Sigmoid colon (tissue), 7 donors: ENCODE results near the gene MLPH. TPM values are rescaled to one million over a fixed set of nuclear protein-coding genes. Genes with fewer than 3 reads are reported as not detected.

ENCODE experiments used
- DNase-seq: peaks from one replicate; pipeline ENCODE4 v3.0.0-alpha.2; 2019
- H3K27ac ChIP-seq, 4 donors: fragments of 200-600 bp; sonication (generic); one replicate each; pipeline ENCODE4 v1.5.1; 2016 to 2019; ENCODE audit warnings: mild to moderate bottlenecking in 1 of 4
- H3K27me3 ChIP-seq, 3 donors: fragments of 200-600 bp; sonication (generic); one replicate each; pipeline ENCODE4 v1.5.1; 2019; ENCODE audit warnings: mild to moderate bottlenecking in 1 of 3
- H3K36me3 ChIP-seq, 4 donors: fragments of 200-600 bp; sonication (generic); one replicate each; pipeline ENCODE4 v1.5.1; 2016 to 2019
- H3K4me1 ChIP-seq, 4 donors: fragments of 200-600 bp; sonication (generic); one replicate each; pipeline ENCODE4 v1.5.1; 2017 to 2019
- H3K4me3 ChIP-seq, 4 donors: fragments of 200-600 bp; sonication (generic); one replicate each; pipeline ENCODE4 v1.5.1; 2017 to 2019; ENCODE audit warnings: mild to moderate bottlenecking in 2 of 4, moderate library complexity in 1 of 4
- H3K9me3 ChIP-seq, 4 donors: fragments of 200-600 bp in 3 of 4; sonication (generic) in 3 of 4; one replicate each; pipeline versions ENCODE4 v1.5.1 to v1.6.1; 2013 to 2019
- CTCF ChIP-seq, 4 experiments: fragments of 450-650 bp in 3 of 4; fragments of 200-600 bp in 1 of 4; IDR thresholded peaks; one replicate each; pipeline ENCODE4 v1.5.1; 2016 to 2019; ENCODE audit warnings: antibody characterized with exemption in 4 of 4, mild to moderate bottlenecking in 3 of 4, moderate library complexity in 2 of 4
- EP300 ChIP-seq, 4 donors: sonication (generic); formaldehyde crosslinking; IDR thresholded peaks; one replicate each; pipeline ENCODE4 v1.6.1; 2017; ENCODE audit warnings: antibody characterized with exemption in 4 of 4
- POLR2A ChIP-seq, 2 donors: fragments of 450-650 bp; IDR thresholded peaks; one replicate each; pipeline ENCODE4 v1.6.1; 2016; ENCODE audit warnings: antibody characterized with exemption in 2 of 2, mild to moderate bottlenecking in 2 of 2, moderate library complexity in 2 of 2
- POLR2AphosphoS5 ChIP-seq, 4 donors: sonication (generic); formaldehyde crosslinking; IDR thresholded peaks; one replicate each; pipeline ENCODE4 v1.6.1; 2017; ENCODE audit warnings: antibody characterized with exemption in 4 of 4
- WGBS, 2 donors: extraction: QIAGEN DNeasy Blood & Tissue Kit; methylation state at CpG; one replicate each; pipeline ENCODE4 v1.1.7; 2013; 5-methylcytosine and 5-hydroxymethylcytosine counted together
- intact Hi-C: fragments of 100-400 bp; cut with DNase I; formaldehyde crosslinking; loops from one replicate; pipeline ENCODE4 v1.15.1; 2023
- polyA plus RNA-seq, 3 donors: library from polyadenylated mRNA; stranded (reverse); fragments of 200-250 nt; gene quantifications; one replicate each; pipeline ENCODE4 v1.2.3, GENCODE V29; 2013
- total RNA-seq, 4 donors: library from RNA; depleted of rRNA; stranded (reverse); fragments of >200 nt; gene quantifications; one replicate each; pipeline ENCODE4 v1.1.0, GENCODE V29; 2016
- donor health status: healthy with polysubstance abuse.
- donor health status: Bipolar disorder and iron deficiency.
- donor health status: healthy.

MLPH gene
- total and polyA plus RNA-seq, 7 donors = 1.8 to 79.3 (median 21.9) TPM

GRCh38 chr2:237601453-237602116 lies 114.5 kb downstream of the MLPH start:
- Histone ChIP-seq H3K4me3 (no peak overlapping the region), H3K9me3 (no peaks in the 10 kb centered on the region), H3K4me1 (peaks cover 0 to 21% (median 17%) of the 10 kb centered on the region in 4 donors), H3K36me3 (no peaks in the 10 kb centered on the region), H3K27ac (peak overlapping the region in 1 of 4 donors; percentile 81), H3K27me3 (no peaks in the 10 kb centered on the region)
- no peak for DNase-seq
- 92 to 93% methylated on average over 14 of the region's 14 CpGs for WGBS, 2 donors
- intact Hi-C loops = loop anchor here (5.0 kb wide), 1 partner anchor 146 kb away; no protein-coding TSS in a partner anchor
- no peak for TF ChIP-seq POLR2A (IDR thresholded peaks at IDR 0.05)
- no peak for TF ChIP-seq POLR2AphosphoS5 (IDR thresholded peaks at IDR 0.05)
- TF ChIP-seq CTCF (IDR thresholded peaks at IDR 0.05) = no peak
- no peak for TF ChIP-seq EP300 (IDR thresholded peaks at IDR 0.05)

GRCh38 chr2:237602409-237602808 lies 115.4 kb downstream of the MLPH start:
- no peak for DNase-seq
- 82 to 87% methylated on average over 7 of the region's 7 CpGs for WGBS, 2 donors

GRCh38 chr2:237603049-237603717 lies 116.1 kb downstream of the MLPH start:
- DNase-seq = no peak
- WGBS, 2 donors = 71 to 83% methylated on average over 13 of the region's 13 CpGs
- intact Hi-C loops = loop anchor here (5.0 kb wide), 1 partner anchor 144 kb away; no protein-coding TSS in a partner anchor
- no peaks in the 10 kb centered on the region for H3K27me3 ChIP-seq
- peak overlapping the region in 2 of 4 donors; percentile 23 to 44 for H3K27ac ChIP-seq
- peaks cover 0 to 21% (median 17%) of the 10 kb centered on the region in 4 donors for H3K4me1 ChIP-seq
- H3K36me3 ChIP-seq = no peaks in the 10 kb centered on the region
- peak overlapping the region in 1 of 4 donors; percentile 4 for H3K4me3 ChIP-seq
- H3K9me3 ChIP-seq = no peaks in the 10 kb centered on the region
- TF ChIP-seq EP300 (IDR thresholded peaks at IDR 0.05) (no peak), POLR2AphosphoS5 (IDR thresholded peaks at IDR 0.05) (no peak), CTCF (IDR thresholded peaks at IDR 0.05) (no peak), POLR2A (IDR thresholded peaks at IDR 0.05) (no peak)

More at GRCh38 chr2:237602409-237602808, 115.4 kb downstream of the MLPH start:
- H3K27me3 ChIP-seq = no peaks in the 10 kb centered on the region
- no peaks in the 10 kb centered on the region for H3K36me3 ChIP-seq
- intact Hi-C loops = loop anchor here (5.0 kb wide), 1 partner anchor 145 kb away; no protein-coding TSS in a partner anchor
- H3K4me1 ChIP-seq = peaks cover 0 to 21% (median 17%) of the 10 kb centered on the region in 4 donors
- no peaks in the 10 kb centered on the region for H3K9me3 ChIP-seq
- no peak overlapping the region for H3K27ac ChIP-seq
- no peak overlapping the region for H3K4me3 ChIP-seq
- TF ChIP-seq CTCF (IDR thresholded peaks at IDR 0.05) (no peak), EP300 (IDR thresholded peaks at IDR 0.05) (no peak), POLR2A (IDR thresholded peaks at IDR 0.05) (no peak), POLR2AphosphoS5 (IDR thresholded peaks at IDR 0.05) (no peak)

- intact Hi-C loops = loop anchor here (5.0 kb wide), 1 partner anchor 143 kb away; no protein-coding TSS in a partner anchor
- H3K36me3 ChIP-seq = no peaks in the 10 kb centered on the region
- WGBS, 2 donors = 27 to 44% methylated on average over 15 of the region's 15 CpGs
- peak overlapping the region in 1 of 4 donors; percentile 4 for H3K4me3 ChIP-seq
- no peak for DNase-seq
- peak overlapping the region in 2 of 4 donors; percentile 32 to 44 for H3K27ac ChIP-seq
- TF ChIP-seq POLR2AphosphoS5 (IDR thresholded peaks at IDR 0.05) = peak; percentile 40 to 77 (median 57)
- peak in 1 of 4 donors; percentile 18 for TF ChIP-seq EP300 (IDR thresholded peaks at IDR 0.05)
- no peak for TF ChIP-seq POLR2A (IDR thresholded peaks at IDR 0.05)
- H3K4me1 ChIP-seq = peaks cover 0 to 21% (median 17%) of the 10 kb centered on the region in 4 donors
- no peaks in the 10 kb centered on the region for H3K27me3 ChIP-seq
- no peaks in the 10 kb centered on the region for H3K9me3 ChIP-seq
These were observed 116.8 kb downstream of the MLPH start for GRCh38 chr2:237603718-237604362.
